Gastroesophageal sphincter (tissue), 4 donors: ENCODE measurements around the gene CEP83. TPM values are rescaled to one million over a fixed set of nuclear protein-coding genes. Genes with fewer than 3 reads are reported as not detected.

Experiments used
- ATAC-seq: fragments of 150-250 bp; one replicate; pipeline ENCODE4 v1.9.1; 2016; ENCODE audit warnings: mild to moderate bottlenecking, moderate library complexity
- H3K27ac ChIP-seq, 4 donors: fragments of 200-600 bp; sonication (generic) in 3 of 4; 1 replicate in 3 of 4; 2 replicates in 1 of 4; pipeline ENCODE4 v1.5.1; 2016 to 2019
- H3K27me3 ChIP-seq: fragments of 200-600 bp; sonication (generic); one replicate; pipeline ENCODE4 v1.5.1; 2019
- H3K36me3 ChIP-seq, 2 donors: fragments of 200-600 bp; sonication (generic); one replicate each; pipeline ENCODE4 v1.5.1; 2019; ENCODE audit warnings: control low read depth in 1 of 2
- H3K4me1 ChIP-seq, 3 donors: fragments of 200-600 bp; sonication (generic); 1 replicate in 2 of 3; 2 replicates in 1 of 3; pipeline ENCODE4 v1.5.1; 2016 to 2019; ENCODE audit warnings: control low read depth in 2 of 3
- H3K4me3 ChIP-seq, 2 donors: fragments of 200-600 bp; sonication (generic); one replicate each; pipeline ENCODE4 v1.5.1; 2019; ENCODE audit warnings: mild to moderate bottlenecking in 1 of 2, moderate library complexity in 1 of 2
- H3K9me3 ChIP-seq, 3 donors: fragments of 200-600 bp; sonication (generic); one replicate each; pipeline ENCODE4 v1.5.1; 2017 to 2019; ENCODE audit warnings: control low read depth in 2 of 3
- CTCF ChIP-seq, 4 experiments: fragments of 200-600 bp in 2 of 4; fragments of 450-650 bp in 2 of 4; sonication (generic) in 1 of 4; IDR thresholded peaks; one replicate each; pipeline ENCODE4 v1.5.1; 2017 to 2019; ENCODE audit warnings: antibody characterized with exemption in 4 of 4, mild to moderate bottlenecking in 2 of 4, moderate library complexity in 2 of 4
- EP300 ChIP-seq: sonication (generic); formaldehyde crosslinking; IDR thresholded peaks from one replicate; pipeline ENCODE4 v1.6.1; 2017; ENCODE audit warnings: antibody characterized with exemption, mild to moderate bottlenecking
- POLR2A ChIP-seq, 2 donors: fragments of 450-650 bp; IDR thresholded peaks; one replicate each; pipeline ENCODE4 v1.6.1; 2017; ENCODE audit warnings: antibody characterized with exemption in 2 of 2, mild to moderate bottlenecking in 2 of 2, moderate library complexity in 1 of 2
- POLR2AphosphoS5 ChIP-seq: sonication (generic); formaldehyde crosslinking; IDR thresholded peaks from one replicate; pipeline ENCODE4 v1.6.1; 2017; ENCODE audit warnings: antibody characterized with exemption
- WGBS, 2 donors: methylation state at CpG; one replicate each; pipeline ENCODE4 v1.1.5; 2018; ENCODE audit warnings: low coverage in 1 of 2; 5-methylcytosine and 5-hydroxymethylcytosine counted together
- total RNA-seq, 4 donors: library from RNA; depleted of rRNA; stranded (reverse); fragments of >200 nt; gene quantifications; one replicate each; pipeline ENCODE4 v1.1.0, GENCODE V29; 2016

CEP83 gene
- total RNA-seq, 4 donors from 2014 or later = 6.3 to 24.8 (median 11.3) TPM

GRCh38 chr12:94261786-94262185, 197.9 kb downstream of the CEP83 start:
- ATAC-seq = peak; percentile 16
- 5 to 12% methylated on average over 3 of the region's 3 CpGs for WGBS, 2 donors

GRCh38 chr12:94261119-94261518, 198.5 kb downstream of the CEP83 start:
- TF ChIP-seq EP300 (no peak), POLR2AphosphoS5 (no peak), POLR2A (IDR thresholded peaks at IDR 0.05) (no peak), CTCF (IDR thresholded peaks at IDR 0.05) (no peak)
- no peak for ATAC-seq
- H3K36me3 ChIP-seq = peaks cover 0 to 3% of the 10 kb centered on the region in 2 donors
- peaks cover 6 to 47% (median 12%) of the 10 kb centered on the region in 3 donors for H3K4me1 ChIP-seq
- WGBS, 2 donors = 78 to 100% methylated on average over 1 to 2 of the region's 2 CpGs
- no peaks in the 10 kb centered on the region for H3K27me3 ChIP-seq
- no peak overlapping the region for H3K4me3 ChIP-seq
- H3K9me3 ChIP-seq = no peaks in the 10 kb centered on the region
- H3K27ac ChIP-seq = peak overlapping the region; percentile 41 to 90 (median 90)

More at GRCh38 chr12:94261786-94262185, 197.9 kb downstream of the CEP83 start:
- no peaks in the 10 kb centered on the region for H3K9me3 ChIP-seq
- no peaks in the 10 kb centered on the region for H3K36me3 ChIP-seq
- no peak for TF ChIP-seq POLR2A (IDR thresholded peaks at IDR 0.05)
- TF ChIP-seq POLR2AphosphoS5 = no peak
- TF ChIP-seq EP300 = no peak
- no peak for TF ChIP-seq CTCF (IDR thresholded peaks at IDR 0.05)
- peaks cover 6 to 54% (median 12%) of the 10 kb centered on the region in 3 donors for H3K4me1 ChIP-seq
- peak overlapping the region; percentile 55 to 90 (median 90) for H3K27ac ChIP-seq
- no peaks in the 10 kb centered on the region for H3K27me3 ChIP-seq
- H3K4me3 ChIP-seq = peak overlapping the region; percentile 60

GRCh38 chr12:94260717-94261116, 198.9 kb downstream of the CEP83 start:
- no peak for ATAC-seq
- Histone ChIP-seq H3K4me3 (no peak overlapping the region), H3K4me1 (peaks cover 6 to 43% (median 12%) of the 10 kb centered on the region in 3 donors), H3K36me3 (peaks cover 0 to 7% of the 10 kb centered on the region in 2 donors), H3K9me3 (no peaks in the 10 kb centered on the region), H3K27ac (peak overlapping the region in 3 of 4 donors; percentile 89 to 90 (median 90)), H3K27me3 (no peaks in the 10 kb centered on the region)
- TF ChIP-seq CTCF (IDR thresholded peaks at IDR 0.05) = no peak
- no peak for TF ChIP-seq EP300
- no peak for TF ChIP-seq POLR2AphosphoS5
- no peak for TF ChIP-seq POLR2A (IDR thresholded peaks at IDR 0.05)
- 47 to 62% methylated on average over 7 to 11 of the region's 13 CpGs for WGBS, 2 donors

GRCh38 chr12:94260017-94260416, 199.7 kb downstream of the CEP83 start:
- Histone ChIP-seq H3K36me3 (peaks cover 0 to 7% of the 10 kb centered on the region in 2 donors), H3K27me3 (no peaks in the 10 kb centered on the region), H3K27ac (peak overlapping the region in 1 of 4 donors; percentile 89), H3K9me3 (no peaks in the 10 kb centered on the region), H3K4me1 (peaks cover 6 to 40% (median 12%) of the 10 kb centered on the region in 3 donors), H3K4me3 (no peak overlapping the region)
- no peak for TF ChIP-seq POLR2AphosphoS5
- no peak for ATAC-seq
- 83 to 96% methylated on average over 2 to 3 of the region's 3 CpGs for WGBS, 2 donors

- 81 to 89% methylated on average over 2 of the region's 2 CpGs for WGBS, 2 donors
- no peaks in the 10 kb centered on the region for H3K9me3 ChIP-seq
- H3K4me3 ChIP-seq = no peak overlapping the region
- no peak for TF ChIP-seq EP300
- no peak for TF ChIP-seq POLR2AphosphoS5
- no peak for TF ChIP-seq POLR2A (IDR thresholded peaks at IDR 0.05)
- TF ChIP-seq CTCF (IDR thresholded peaks at IDR 0.05) = no peak
- H3K27me3 ChIP-seq = no peaks in the 10 kb centered on the region
- no peak for ATAC-seq
- no peak overlapping the region for H3K27ac ChIP-seq
- H3K36me3 ChIP-seq = peaks cover 0 to 7% of the 10 kb centered on the region in 2 donors
- H3K4me1 ChIP-seq = peaks cover 6 to 32% (median 12%) of the 10 kb centered on the region in 3 donors
Measured at GRCh38 chr12:94258593-94258992, 201.1 kb downstream of the CEP83 start.

Other genes with a start within 250 kb of the CEP83 start
- gene TMCC3, start 190.7 kb upstream of the CEP83 start, total RNA-seq = 10 to 100 TPM in 3 of 4 donors, 1 to 10 TPM in 1; 9.2 to 24.7 (median 20.2) TPM